GM21717 (cell line): ENCODE results near the gene TMOD1.
"Not testable (repeated sequence)": the region's sequence is repeated elsewhere in the genome, so short reads cannot be mapped to it uniquely, and the experiment has no call there.

Experiments
- ATAC-seq: cut with Tn5 transposase; IDR thresholded peaks from one replicate; pipeline ENCODE4 v1.9.1; 2021; ENCODE audit warnings: mild to moderate bottlenecking, moderate library complexity; ENCODE audit not compliant: unreplicated experiment

TMOD1 gene

GRCh38 chr9:97564291-97565175 is 63.1 kb downstream of the TMOD1 start:
- ATAC-seq: no peak

GRCh38 chr9:97565262-97565661 is 63.8 kb downstream of the TMOD1 start:
- no peak for ATAC-seq

- no peak for ATAC-seq
Observed at GRCh38 chr9:97567182-97567893, 65.9 kb downstream of the TMOD1 start.

GRCh38 chr9:97567894-97568202 is 66.4 kb downstream of the TMOD1 start:
- ATAC-seq: no peak

GRCh38 chr9:97568461-97569275 is 67.2 kb downstream of the TMOD1 start:
- no peak for ATAC-seq

GRCh38 chr9:97570899-97571298 is 69.4 kb downstream of the TMOD1 start:
- no peak for ATAC-seq

- no peak for ATAC-seq
Observed at GRCh38 chr9:97571664-97572063, 70.2 kb downstream of the TMOD1 start.

- no peak for ATAC-seq
Observed at GRCh38 chr9:97572196-97572891, 70.9 kb downstream of the TMOD1 start.

GRCh38 chr9:97572892-97573365 is 71.5 kb downstream of the TMOD1 start:
- no peak for ATAC-seq

GRCh38 chr9:97573482-97574073 is 72.1 kb downstream of the TMOD1 start:
- no peak for ATAC-seq

GRCh38 chr9:97574101-97574571 is 72.7 kb downstream of the TMOD1 start:
- not testable (repeated sequence) for ATAC-seq

- ATAC-seq: not testable (repeated sequence)
Observed at GRCh38 chr9:97574921-97575672, 73.6 kb downstream of the TMOD1 start.

- ATAC-seq: no peak
Observed at GRCh38 chr9:97575673-97576200, 74.3 kb downstream of the TMOD1 start.

GRCh38 chr9:97577051-97577450 is 75.6 kb downstream of the TMOD1 start:
- ATAC-seq: no peak

- ATAC-seq: no peak
Observed at GRCh38 chr9:97578846-97579245, 77.4 kb downstream of the TMOD1 start.

- no peak for ATAC-seq
Observed at GRCh38 chr9:97579914-97580313, 78.4 kb downstream of the TMOD1 start.

GRCh38 chr9:97581590-97581989 is 80.1 kb downstream of the TMOD1 start:
- ATAC-seq: not testable (repeated sequence)

GRCh38 chr9:97584778-97585177 is 83.3 kb downstream of the TMOD1 start:
- not testable (repeated sequence) for ATAC-seq

- not testable (repeated sequence) for ATAC-seq
Observed at GRCh38 chr9:97586909-97587308, 85.4 kb downstream of the TMOD1 start.
